Measurements from ENCODE around the gene XXYLT1. TPM values are rescaled to one million over a fixed set of nuclear protein-coding genes. Genes with fewer than 3 reads are reported as not detected.

Gene XXYLT1
- total RNA-seq, 2 experiments from 2014 or later = 17.2 to 19.6 TPM

DNA sequence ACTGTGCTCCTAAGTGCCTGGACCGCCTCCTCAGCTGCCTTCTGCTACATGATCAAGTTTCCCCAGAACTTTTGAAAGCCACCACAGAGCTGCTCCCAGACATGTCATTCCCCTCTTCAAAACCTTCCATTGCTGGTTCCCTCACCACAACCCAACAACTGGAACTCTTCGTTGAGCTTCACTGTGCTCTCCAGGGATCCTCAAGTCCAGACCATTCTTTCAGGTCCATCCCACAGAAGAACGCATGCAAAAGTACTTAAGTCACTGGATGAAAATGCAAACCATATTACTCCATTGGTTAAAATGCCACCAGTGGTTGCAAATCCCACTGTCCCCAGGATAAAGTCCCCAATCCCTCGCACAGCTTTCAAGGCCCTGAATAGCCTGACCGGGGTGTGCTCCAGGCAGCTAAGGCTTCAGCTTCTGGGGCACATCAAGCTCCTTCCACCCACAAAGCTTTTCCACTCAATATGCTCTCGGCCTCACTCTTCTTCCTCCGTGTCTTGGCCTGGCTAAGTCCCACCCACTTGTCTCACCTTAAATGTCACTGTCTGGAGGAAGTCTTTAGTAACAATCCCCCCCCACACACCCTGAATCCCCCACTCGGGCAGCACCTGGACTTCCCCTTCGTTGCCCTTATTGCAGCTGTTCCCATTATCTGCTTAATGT lies 84.8 kb downstream of the XXYLT1 start:
- no peaks in the 10 kb centered on the region for H3K9me2 ChIP-seq (ENCODE audit: insufficient read depth, low read length)
- H3K36me3 ChIP-seq (ENCODE audit: insufficient read depth, low read length) = no peaks in the 10 kb centered on the region; the same call in 1 of the 2 replicates
- H3K27ac ChIP-seq (ENCODE audit: low read depth, low read length, poor library complexity, severe bottlenecking) = no peak overlapping the region
- no TSS peak for BruUV-seq (replicated peaks)
- peak overlapping the region; percentile 7; the same call in 1 of the 2 replicates for H3K4me2 ChIP-seq (ENCODE audit: low read length)
- ChIA-PET CTCF (ENCODE audit: unreplicated experiment) (interaction anchor here (0.7 to 1.5 kb wide), 2 partner anchors 12 to 31 kb away, joined by 3 to 4 read pairs; no protein-coding TSS in a partner anchor), POLR2A (interaction anchor here (0.6 to 1.9 kb wide), 2 partner anchors 14 to 417 kb away, joined by 3 to 5 read pairs; no protein-coding TSS in a partner anchor)
- no peaks in the 10 kb centered on the region for H3K79me2 ChIP-seq (ENCODE audit: insufficient read depth, low read depth, low read length)
- no peaks in the 10 kb centered on the region for H4K20me1 ChIP-seq (ENCODE audit: insufficient read depth, low read length)
- intact Hi-C loops (cut with micrococcal nuclease; ENCODE audit: unreplicated experiment) = no loop called here
- no peak overlapping the region for H3K4me3 ChIP-seq (ENCODE audit: low read depth, low read length, poor library complexity, severe bottlenecking)
- peak; percentile 22 for DNase-seq (ENCODE audit: low spot score)
- H2AFZ ChIP-seq (ENCODE audit: low read length) = no peak overlapping the region
- TF ChIP-seq EZH2phosphoT487 (IDR thresholded peaks at IDR 0.05; ENCODE audit: borderline replicate concordance, low read depth, low read length) = no peak
- TF ChIP-seq, protein P1, sequence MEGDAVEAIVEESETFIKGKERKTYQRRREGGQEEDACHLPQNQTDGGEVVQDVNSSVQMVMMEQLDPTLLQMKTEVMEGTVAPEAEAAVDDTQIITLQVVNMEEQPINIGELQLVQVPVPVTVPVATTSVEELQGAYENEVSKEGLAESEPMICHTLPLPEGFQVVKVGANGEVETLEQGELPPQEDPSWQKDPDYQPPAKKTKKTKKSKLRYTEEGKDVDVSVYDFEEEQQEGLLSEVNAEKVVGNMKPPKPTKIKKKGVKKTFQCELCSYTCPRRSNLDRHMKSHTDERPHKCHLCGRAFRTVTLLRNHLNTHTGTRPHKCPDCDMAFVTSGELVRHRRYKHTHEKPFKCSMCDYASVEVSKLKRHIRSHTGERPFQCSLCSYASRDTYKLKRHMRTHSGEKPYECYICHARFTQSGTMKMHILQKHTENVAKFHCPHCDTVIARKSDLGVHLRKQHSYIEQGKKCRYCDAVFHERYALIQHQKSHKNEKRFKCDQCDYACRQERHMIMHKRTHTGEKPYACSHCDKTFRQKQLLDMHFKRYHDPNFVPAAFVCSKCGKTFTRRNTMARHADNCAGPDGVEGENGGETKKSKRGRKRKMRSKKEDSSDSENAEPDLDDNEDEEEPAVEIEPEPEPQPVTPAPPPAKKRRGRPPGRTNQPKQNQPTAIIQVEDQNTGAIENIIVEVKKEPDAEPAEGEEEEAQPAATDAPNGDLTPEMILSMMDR (conservative IDR thresholded peaks at IDR 0.05; ENCODE audit: low read length) = no peak
- H3K9me3 ChIP-seq (ENCODE audit: low read length) = peaks cover 10% of the 10 kb centered on the region
- peaks cover 15% of the 10 kb centered on the region for H3K4me1 ChIP-seq (ENCODE audit: insufficient read depth, low read length, poor library complexity, severe bottlenecking)

DNA sequence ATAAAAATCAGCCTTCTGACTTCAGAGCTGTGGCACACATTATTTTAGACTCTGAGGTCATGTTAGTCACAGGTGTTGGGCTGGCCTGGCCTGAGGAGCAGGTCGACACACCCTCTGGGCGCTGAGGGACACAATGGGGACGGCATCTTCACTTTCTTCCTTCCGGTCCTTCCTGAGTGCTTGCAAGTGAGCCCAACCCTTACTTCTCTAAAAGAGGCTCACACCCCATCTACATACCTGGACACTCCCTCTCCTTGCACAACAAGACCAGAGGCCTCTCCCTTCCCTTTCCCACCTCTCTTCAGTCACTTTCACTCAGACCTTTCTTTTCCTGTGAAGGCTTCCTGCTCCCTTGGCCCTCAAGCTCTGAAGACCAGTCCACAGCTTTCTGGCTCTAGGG lies 85.4 kb downstream of the XXYLT1 start:
- no peaks in the 10 kb centered on the region for H3K36me3 ChIP-seq (ENCODE audit: insufficient read depth, low read length)
- POLR2A ChIA-PET = interaction anchor here (0.6 to 1.9 kb wide), 3 partner anchors 12 to 416 kb away, joined by 3 to 5 read pairs (median 3); no protein-coding TSS in a partner anchor
- no TSS peak for BruUV-seq (replicated peaks)
- H3K79me2 ChIP-seq (ENCODE audit: insufficient read depth, low read depth, low read length) = no peaks in the 10 kb centered on the region
- no peak overlapping the region for H3K4me3 ChIP-seq (ENCODE audit: low read depth, low read length, poor library complexity, severe bottlenecking)
- peak; percentile 58 for DNase-seq (ENCODE audit: low spot score)
- no peaks in the 10 kb centered on the region for H3K9me2 ChIP-seq (ENCODE audit: insufficient read depth, low read length)
- H4K20me1 ChIP-seq (ENCODE audit: insufficient read depth, low read length) = no peaks in the 10 kb centered on the region
- peak overlapping the region; percentile 7; the same call in 1 of the 2 replicates for H3K4me2 ChIP-seq (ENCODE audit: low read length)
- peaks cover 15% of the 10 kb centered on the region for H3K4me1 ChIP-seq (ENCODE audit: insufficient read depth, low read length, poor library complexity, severe bottlenecking)
- CTCF ChIA-PET (ENCODE audit: unreplicated experiment) = interaction anchor here (1.5 kb wide), 1 partner anchor 31 kb away, joined by 3 read pairs; no protein-coding TSS in a partner anchor
- no peak overlapping the region for H3K27ac ChIP-seq (ENCODE audit: low read depth, low read length, poor library complexity, severe bottlenecking)
- intact Hi-C loops (cut with micrococcal nuclease; ENCODE audit: unreplicated experiment) = no loop called here
- H3K9me3 ChIP-seq (ENCODE audit: low read length) = peaks cover 5% of the 10 kb centered on the region; the same call in 1 of the 2 replicates
- no peak for TF ChIP-seq EZH2phosphoT487 (IDR thresholded peaks at IDR 0.05; ENCODE audit: borderline replicate concordance, low read depth, low read length)
- TF ChIP-seq, protein P1 (conservative IDR thresholded peaks at IDR 0.05; ENCODE audit: low read length) = no peak
- H2AFZ ChIP-seq (ENCODE audit: low read length) = no peak overlapping the region

Data from OCI-LY7 (cell line).